ENCODE measurements around the gene STXBP3.
"Not testable (repeated sequence)": the region's sequence is repeated elsewhere in the genome, so short reads cannot be mapped to it uniquely, and the experiment has no call there.

STXBP3 gene

GRCh38 chr1:108728327-108728923 is 18.0 kb upstream of the STXBP3 start:
- no peak for DNase-seq (ENCODE audit: low read depth in 3 of 3, low spot score in 1 of 3)

GRCh38 chr1:108729481-108729880 is 17.0 kb upstream of the STXBP3 start:
- DNase-seq (ENCODE audit: low read depth in 3 of 3, low spot score in 1 of 3) = no peak

DNA sequence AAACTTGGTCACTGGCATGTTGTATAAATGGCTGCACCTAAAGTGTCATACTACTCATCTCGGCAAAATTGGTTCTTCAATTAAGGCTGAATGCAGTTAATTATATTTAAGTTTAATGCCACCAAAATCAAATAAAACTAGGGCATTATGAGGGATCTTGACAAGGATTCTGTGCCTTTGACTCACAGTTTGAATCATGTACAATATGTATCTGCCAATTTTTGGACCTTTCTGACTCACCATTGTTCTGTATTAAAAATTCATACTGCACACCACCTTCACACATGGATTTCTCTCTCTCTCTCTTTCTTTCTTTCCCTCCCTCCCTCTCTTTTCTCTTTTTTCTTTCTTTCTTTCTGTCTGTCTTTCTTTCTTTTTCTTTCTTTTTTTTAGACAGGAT is 14.1 kb upstream of the STXBP3 start:
- no peak for DNase-seq (ENCODE audit: low read depth in 3 of 3, low spot score in 1 of 3)

DNA sequence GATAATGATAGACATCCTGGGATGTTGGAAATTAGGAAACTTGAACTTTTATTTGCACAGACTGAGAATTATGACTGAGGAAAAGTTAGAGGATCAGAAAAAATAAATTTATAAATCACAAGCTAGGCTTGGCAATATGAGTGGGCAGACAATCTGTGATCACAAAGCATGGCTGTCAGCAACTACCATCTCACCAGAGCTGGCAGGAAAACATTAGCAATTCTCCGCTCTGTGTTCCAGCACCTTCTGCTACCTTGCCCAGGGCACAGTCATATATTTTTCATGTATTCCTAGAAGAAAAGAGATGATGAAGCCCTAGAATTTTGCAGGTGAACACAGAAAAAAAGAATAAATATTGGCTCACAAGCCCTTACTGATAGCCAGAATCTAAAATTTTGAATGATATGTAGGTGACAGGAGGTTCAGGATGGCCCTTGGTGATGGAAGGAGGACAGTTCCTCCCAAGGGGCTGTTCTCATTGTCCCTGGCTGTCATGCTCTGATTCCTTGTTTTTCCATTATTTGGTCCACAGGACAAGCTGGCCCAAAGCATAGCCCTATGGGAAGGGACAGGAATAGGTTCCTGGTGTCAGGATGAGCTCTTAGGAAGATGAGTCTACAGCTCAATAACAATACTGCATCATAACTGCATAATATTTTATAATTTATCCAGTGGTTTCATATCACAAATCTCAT is 12.2 kb upstream of the STXBP3 start:
- DNase-seq (ENCODE audit: low read depth in 3 of 3, low spot score in 1 of 3) = no peak

DNA sequence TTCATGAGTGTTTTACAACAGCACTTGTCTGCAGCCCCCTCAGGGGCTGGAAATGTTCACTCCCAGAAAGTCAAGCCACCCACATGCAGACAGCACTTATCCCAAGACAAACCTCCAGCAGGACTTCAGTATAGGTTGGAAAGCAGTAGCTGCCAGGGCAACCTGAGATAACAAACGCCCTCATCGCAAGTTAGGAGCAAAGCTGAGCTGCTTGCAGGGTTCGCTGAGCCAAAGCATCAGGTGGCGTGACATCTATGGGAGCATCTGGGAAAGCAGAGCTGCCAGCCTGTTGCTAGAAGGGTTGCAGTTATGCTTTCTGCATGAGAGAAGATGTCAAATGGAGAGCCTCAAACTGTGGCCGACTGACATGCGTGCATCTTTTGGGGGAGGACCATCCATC is 4.2 kb upstream of the STXBP3 start:
- no peak for DNase-seq (ENCODE audit: low read depth in 3 of 3, low spot score in 1 of 3)

DNA sequence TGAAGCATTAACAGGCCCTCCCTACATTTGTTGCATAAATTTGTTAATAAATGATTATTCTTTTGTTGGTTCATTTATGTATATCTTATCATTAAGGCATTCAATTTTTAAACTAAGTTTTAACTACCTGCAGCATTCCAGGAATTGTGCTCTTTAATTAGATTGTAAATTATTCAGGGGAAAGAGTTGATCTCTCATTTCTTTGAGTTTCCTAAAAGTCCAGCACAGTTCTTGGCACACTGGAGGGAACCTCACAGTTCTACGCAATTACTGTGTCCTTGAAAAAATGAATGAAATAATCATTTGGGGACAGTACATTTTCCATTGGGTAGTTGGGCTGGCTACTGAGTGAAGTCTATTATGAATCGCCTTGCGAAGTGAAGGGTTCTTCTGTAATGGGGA is 493 bp upstream of the STXBP3 start:
- no peak for DNase-seq (ENCODE audit: low read depth in 3 of 3, low spot score in 1 of 3)

- peak in 1 of 3 donors; percentile 8 for DNase-seq (ENCODE audit: low read depth in 3 of 3, low spot score in 1 of 3)
Observed at GRCh38 chr1:108747171-108747850, 837 bp downstream of the STXBP3 start.

DNA sequence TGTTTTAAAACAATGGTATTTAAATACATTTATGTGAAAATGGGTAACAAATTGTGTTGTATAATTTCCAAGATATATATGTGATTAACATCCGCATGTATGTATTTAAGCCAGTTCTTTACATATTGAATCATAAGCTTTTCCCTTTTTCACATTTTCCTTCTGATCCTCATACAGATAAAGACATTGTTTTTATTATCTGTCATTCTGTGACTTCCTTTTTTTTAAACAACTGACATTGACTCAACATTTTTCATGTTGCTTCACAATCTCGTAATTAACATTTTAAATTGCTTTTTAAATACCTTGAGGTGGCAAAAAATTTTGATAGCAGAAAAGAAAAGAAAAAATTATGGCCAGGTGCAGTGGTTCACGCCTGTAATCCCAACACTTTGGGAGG is 1.4 kb downstream of the STXBP3 start:
- no peak for DNase-seq (ENCODE audit: low read depth in 3 of 3, low spot score in 1 of 3)

- no peak for DNase-seq (ENCODE audit: low read depth in 3 of 3, low spot score in 1 of 3)
Observed at GRCh38 chr1:108749081-108749480, 2.6 kb downstream of the STXBP3 start.

DNA sequence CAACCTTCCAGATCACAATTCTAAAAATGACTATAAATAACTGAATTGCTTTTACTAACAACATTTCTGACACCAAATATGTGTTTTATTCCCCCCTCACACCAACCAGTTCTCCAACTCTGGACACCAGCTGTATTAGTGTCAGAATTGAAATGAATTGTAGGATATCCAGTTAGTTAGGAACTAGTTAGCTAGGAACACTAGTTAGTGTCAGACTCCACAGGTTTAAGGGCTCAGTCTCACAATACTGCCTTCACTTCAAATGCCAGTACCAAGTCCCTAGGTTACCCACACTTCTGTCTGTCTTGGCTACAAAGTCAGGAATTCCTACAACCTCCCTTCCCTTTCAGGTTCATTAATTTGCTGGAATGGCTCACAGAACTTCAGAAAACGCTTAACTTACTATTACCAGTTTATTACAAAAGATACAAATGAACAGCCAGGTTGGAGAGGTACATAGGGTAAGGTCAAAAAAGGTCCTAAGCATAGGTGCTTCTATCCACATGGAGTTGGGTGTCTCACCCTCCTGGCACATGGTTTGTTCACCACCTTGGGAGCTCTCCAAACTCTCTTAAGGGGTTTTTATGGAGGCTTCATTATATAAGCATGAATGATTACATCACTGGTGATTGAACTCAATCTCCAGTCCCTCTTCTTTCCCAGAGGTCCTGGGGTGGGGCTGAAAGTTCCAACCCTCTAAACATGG is 4.2 kb downstream of the STXBP3 start:
- no peak for DNase-seq (ENCODE audit: low read depth in 3 of 3, low spot score in 1 of 3)

- DNase-seq (ENCODE audit: low read depth in 3 of 3, low spot score in 1 of 3) = no peak
Observed at GRCh38 chr1:108753363-108753762, 6.9 kb downstream of the STXBP3 start.

GRCh38 chr1:108758796-108759195 is 12.3 kb downstream of the STXBP3 start:
- DNase-seq (ENCODE audit: low read depth in 3 of 3, low spot score in 1 of 3) = no peak

- no peak for DNase-seq (ENCODE audit: low read depth in 3 of 3, low spot score in 1 of 3)
Observed at GRCh38 chr1:108767115-108767514, 20.6 kb downstream of the STXBP3 start.

GRCh38 chr1:108767708-108768107 is 21.2 kb downstream of the STXBP3 start:
- no peak for DNase-seq (ENCODE audit: low read depth in 3 of 3, low spot score in 1 of 3)

DNA sequence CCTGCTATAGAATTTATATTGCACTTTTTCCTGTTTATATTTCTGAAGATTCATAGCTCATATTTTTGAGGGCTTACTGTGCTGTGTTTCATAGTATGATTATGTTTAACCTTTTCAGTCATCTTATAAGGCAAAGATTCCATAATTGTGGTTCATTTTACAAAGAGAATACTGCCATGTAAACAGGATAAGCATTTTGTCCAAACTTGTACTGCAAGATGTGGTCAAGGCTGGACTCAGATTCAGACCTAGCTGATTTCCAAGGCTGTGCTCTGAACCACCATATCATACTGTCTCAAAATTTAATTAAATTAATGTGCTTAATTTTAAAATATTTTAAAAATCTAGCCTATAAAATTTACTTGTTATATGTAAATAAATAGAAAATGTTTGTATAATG is 31.4 kb downstream of the STXBP3 start:
- no peak for DNase-seq (ENCODE audit: low read depth in 3 of 3, low spot score in 1 of 3)

DNA sequence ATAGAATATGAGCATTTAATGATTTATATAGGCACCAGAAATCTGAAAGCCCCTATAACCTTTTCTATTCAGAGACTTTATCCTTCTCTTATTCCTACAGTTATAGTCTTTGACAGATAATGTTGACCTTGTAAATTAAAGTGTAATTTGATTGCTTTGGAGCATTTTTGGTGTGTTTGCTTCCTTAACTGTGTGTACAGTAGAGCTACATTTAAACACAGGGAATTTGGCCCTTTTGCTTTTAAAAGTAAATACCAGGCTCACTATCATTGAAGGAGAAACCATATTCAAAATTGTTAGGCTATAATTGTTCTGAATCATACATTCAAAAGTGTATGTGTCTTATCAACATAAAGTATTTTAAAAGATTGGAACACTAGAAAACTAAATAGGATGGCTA is 33.0 kb downstream of the STXBP3 start:
- DNase-seq (ENCODE audit: low read depth in 3 of 3, low spot score in 1 of 3) = no peak

DNA sequence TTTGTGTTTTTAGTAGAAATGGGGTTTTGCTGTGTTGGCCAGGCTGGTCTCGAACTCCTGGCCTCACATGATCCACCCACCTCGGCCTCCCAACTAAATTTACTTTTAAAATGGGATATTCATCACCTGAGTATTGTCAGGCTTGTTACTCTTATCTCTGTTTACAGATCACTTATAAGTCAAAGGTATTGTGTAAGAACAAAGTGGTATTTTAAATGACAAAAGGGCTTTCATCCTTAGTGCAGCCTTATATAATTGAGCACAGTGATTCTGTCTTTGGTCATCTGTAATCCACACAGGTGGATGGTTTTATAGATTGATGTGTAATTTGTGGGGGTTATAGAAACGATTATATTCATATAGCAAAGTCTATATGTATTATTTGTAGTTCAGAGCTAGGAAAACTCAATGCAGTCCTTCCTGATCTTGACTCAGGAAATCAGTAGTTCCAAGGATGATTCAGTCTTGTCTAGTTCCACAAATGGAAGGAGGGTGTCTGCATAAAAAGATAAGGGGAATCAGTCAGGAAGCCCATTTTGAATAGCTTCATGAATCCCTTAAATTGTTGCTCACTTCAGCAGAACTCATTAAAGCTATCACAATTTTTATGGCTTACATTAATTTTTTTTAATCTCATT is 34.6 kb downstream of the STXBP3 start:
- no peak for DNase-seq (ENCODE audit: low read depth in 3 of 3, low spot score in 1 of 3)

GRCh38 chr1:108781575-108781944 is 35.1 kb downstream of the STXBP3 start:
- not testable (repeated sequence) for DNase-seq (ENCODE audit: low read depth in 3 of 3, low spot score in 1 of 3)

- DNase-seq (ENCODE audit: low read depth in 3 of 3, low spot score in 1 of 3) = no peak
Observed at GRCh38 chr1:108785264-108785663, 38.8 kb downstream of the STXBP3 start.

DNA sequence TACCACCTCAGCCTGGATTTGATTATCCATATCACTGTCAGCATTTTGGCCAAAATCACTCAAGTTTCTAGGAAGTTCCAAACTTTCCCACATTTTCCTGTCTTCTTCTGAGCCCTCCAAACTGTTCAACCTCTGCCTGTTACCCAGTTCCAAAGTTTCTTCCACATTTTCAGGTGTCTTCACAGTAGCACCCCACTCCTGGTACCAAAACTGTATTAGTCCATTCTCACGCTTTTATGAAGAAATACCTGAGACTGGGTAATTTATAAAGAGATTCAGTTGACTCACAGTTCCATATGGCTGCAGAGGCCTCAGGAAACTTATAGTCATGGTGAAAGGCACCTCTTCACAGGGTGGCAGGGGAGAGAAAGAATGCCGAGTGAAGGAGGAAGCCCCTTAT is 39.4 kb downstream of the STXBP3 start:
- no peak for DNase-seq (ENCODE audit: low read depth in 3 of 3, low spot score in 1 of 3)

GRCh38 chr1:108791790-108792189 is 45.3 kb downstream of the STXBP3 start:
- no peak for DNase-seq (ENCODE audit: low read depth in 3 of 3, low spot score in 1 of 3)

DNA sequence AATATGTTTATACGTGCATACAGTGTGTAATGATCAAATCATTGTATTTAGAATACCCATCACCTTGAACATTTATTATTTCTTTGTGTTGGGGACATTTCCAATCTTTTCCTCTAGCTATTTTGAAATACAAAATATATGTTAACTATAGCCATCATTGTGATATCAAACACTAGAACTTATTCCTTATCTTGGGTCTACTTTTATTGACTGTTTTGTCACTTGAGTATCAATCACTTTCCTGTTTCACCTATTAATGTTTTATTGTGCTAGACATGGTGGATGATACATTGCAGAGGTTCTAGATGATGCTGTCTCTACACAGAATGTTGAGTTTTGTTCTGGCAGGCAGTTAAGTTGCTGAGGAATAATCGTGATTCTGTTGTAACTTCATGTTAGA is 45.9 kb downstream of the STXBP3 start:
- DNase-seq (ENCODE audit: low read depth in 3 of 3, low spot score in 1 of 3) = no peak

Data from stimulated activated CD4-positive, alpha-beta T cell treated with anti-CD3 and anti-CD28 coated beads, TNF-alpha, amount 100 ng/mL, for 1 hour (primary cell).